NCI-H460 (cell line): Measurements from ENCODE around the gene DEFB129. TPM values are rescaled to one million over a fixed set of nuclear protein-coding genes. Genes with fewer than 3 reads are reported as not detected.

ENCODE experiments used
- total RNA-seq: library from RNA; depleted of rRNA; stranded (reverse); fragments of >200 nt; shearing (Covaris generic); gene quantifications from 2 replicates; pipeline ENCODE4 v1.2.3, GENCODE V29; 2014; rRNA removed

DEFB129 gene
- total RNA-seq, 1 experiment from 2014 or later = not detected

Other genes starting within 250 kb of the DEFB129 start
- gene DEFB125, start 139.6 kb upstream of the DEFB129 start, total RNA-seq = not detected in 2 replicates
- gene DEFB126, start 84.7 kb upstream of the DEFB129 start, total RNA-seq = not detected in 2 replicates
- not detected in 2 replicates for gene DEFB127, start 69.8 kb upstream of the DEFB129 start, total RNA-seq
- gene DEFB128, start 37.5 kb upstream of the DEFB129 start, total RNA-seq = not detected in 2 replicates
- gene DEFB132, start 30.5 kb downstream of the DEFB129 start, total RNA-seq = not detected in 2 replicates
- 1.0 and 3.4 TPM in 2 replicates for gene C20orf96, start 63.5 kb downstream of the DEFB129 start, total RNA-seq
- gene ZCCHC3, start 70.3 kb downstream of the DEFB129 start, total RNA-seq = 18.8 and 20.9 TPM in 2 replicates
- 11.0 and 11.1 TPM in 2 replicates for gene SOX12, start 98.3 kb downstream of the DEFB129 start, total RNA-seq
- 16.3 and 26.4 TPM in 2 replicates for gene NRSN2, start 119.9 kb downstream of the DEFB129 start, total RNA-seq
- 433 and 534 TPM in 2 replicates for gene TRIB3, start 153.5 kb downstream of the DEFB129 start, total RNA-seq
- gene RBCK1, start 181.0 kb downstream of the DEFB129 start, total RNA-seq = 211 and 227 TPM in 2 replicates
- gene TBC1D20, start 235.3 kb downstream of the DEFB129 start, total RNA-seq = 24.6 and 27.5 TPM in 2 replicates